ENCODE measurements around the gene THRSP. TPM values are rescaled to one million over a fixed set of nuclear protein-coding genes. Genes with fewer than 3 reads are reported as not detected.
"Not testable (repeated sequence)": the region's sequence is repeated elsewhere in the genome, so short reads cannot be mapped to it uniquely, and the experiment has no call there.

THRSP gene
- total RNA-seq, 1 donor from 2014 or later = not detected

DNA sequence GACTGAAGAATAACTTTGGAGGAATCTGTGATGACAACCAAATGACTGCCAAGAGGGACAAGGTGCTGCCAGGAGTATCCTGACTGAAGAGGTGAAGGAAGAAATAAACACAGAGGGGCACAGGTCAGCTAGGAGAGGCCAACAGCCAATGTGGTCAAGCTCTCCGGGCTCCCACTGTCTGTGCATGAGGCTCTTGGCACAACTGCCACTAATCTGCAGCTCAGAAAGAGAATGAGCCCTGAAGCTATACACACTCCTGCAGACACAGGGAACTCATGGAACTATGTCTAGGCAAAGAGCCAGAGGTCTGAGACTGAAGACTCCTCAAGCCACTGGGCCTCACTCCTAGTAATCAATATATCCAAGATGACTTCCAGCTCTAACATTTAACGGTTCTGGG is 7.0 kb downstream of the THRSP start:
- peaks cover 39% of the 10 kb centered on the region for H3K36me3 Mint-ChIP-seq
- no peaks in the 10 kb centered on the region for H3K27me3 Mint-ChIP-seq
- no peaks in the 10 kb centered on the region for H3K9me3 Mint-ChIP-seq
- peaks cover 6% of the 10 kb centered on the region for H3K4me1 Mint-ChIP-seq (ENCODE audit: unreplicated experiment)
- H3K4me3 Mint-ChIP-seq = no peak overlapping the region
- H3K27ac Mint-ChIP-seq = no peak overlapping the region
- no peak for DNase-seq (ENCODE audit: extremely low spot score, unreplicated experiment)
- TF ChIP-seq, protein P1, sequence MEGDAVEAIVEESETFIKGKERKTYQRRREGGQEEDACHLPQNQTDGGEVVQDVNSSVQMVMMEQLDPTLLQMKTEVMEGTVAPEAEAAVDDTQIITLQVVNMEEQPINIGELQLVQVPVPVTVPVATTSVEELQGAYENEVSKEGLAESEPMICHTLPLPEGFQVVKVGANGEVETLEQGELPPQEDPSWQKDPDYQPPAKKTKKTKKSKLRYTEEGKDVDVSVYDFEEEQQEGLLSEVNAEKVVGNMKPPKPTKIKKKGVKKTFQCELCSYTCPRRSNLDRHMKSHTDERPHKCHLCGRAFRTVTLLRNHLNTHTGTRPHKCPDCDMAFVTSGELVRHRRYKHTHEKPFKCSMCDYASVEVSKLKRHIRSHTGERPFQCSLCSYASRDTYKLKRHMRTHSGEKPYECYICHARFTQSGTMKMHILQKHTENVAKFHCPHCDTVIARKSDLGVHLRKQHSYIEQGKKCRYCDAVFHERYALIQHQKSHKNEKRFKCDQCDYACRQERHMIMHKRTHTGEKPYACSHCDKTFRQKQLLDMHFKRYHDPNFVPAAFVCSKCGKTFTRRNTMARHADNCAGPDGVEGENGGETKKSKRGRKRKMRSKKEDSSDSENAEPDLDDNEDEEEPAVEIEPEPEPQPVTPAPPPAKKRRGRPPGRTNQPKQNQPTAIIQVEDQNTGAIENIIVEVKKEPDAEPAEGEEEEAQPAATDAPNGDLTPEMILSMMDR (conservative IDR thresholded peaks at IDR 0.05) = no peak

DNA sequence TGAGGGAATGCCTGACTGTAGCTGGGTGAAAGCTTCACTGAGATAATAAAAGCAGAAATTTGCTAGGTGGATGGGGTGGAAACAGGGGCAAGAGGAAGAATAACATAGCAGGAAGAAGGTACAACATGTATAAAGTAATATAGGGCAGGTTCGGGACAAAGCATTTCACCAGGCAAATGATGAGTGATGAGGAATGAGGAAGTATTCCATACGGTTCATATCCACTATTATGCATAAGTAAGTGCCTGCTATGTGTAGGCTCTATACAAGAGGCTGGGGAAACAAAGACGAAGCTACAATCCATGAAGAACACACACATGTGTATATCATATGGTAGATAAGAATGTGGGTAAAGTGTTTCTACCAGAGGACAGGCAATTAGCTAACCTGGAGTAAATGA is 8.1 kb downstream of the THRSP start:
- no peaks in the 10 kb centered on the region for H3K27me3 Mint-ChIP-seq
- H3K27ac Mint-ChIP-seq = no peak overlapping the region
- H3K4me1 Mint-ChIP-seq (ENCODE audit: unreplicated experiment) = peaks cover 10% of the 10 kb centered on the region
- TF ChIP-seq, protein P1 (conservative IDR thresholded peaks at IDR 0.05) = no peak
- DNase-seq (ENCODE audit: extremely low spot score, unreplicated experiment) = no peak
- no peak overlapping the region for H3K4me3 Mint-ChIP-seq
- peaks cover 42% of the 10 kb centered on the region for H3K36me3 Mint-ChIP-seq
- no peaks in the 10 kb centered on the region for H3K9me3 Mint-ChIP-seq

DNA sequence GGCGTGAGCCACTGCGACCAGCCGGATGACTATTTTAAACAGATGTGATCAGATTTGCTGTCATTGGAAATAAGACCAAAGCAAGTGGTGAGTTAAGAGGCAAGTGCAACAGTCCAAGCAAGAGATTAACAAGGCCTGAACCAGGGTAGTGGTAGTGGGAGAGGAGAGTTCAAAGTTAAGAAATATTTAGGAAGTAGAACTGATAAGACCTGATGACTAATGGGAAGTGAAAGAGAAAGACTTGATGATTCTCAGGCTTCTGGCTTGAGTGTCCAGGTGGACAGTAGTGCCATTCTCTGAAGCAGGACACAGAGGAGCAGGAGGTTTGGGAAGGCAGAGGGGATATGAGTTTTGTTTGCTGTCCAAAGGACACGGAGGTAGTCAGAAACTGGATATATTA is 8.8 kb downstream of the THRSP start:
- Mint-ChIP-seq H3K4me3 (no peak overlapping the region), H3K9me3 (no peaks in the 10 kb centered on the region), H3K27me3 (no peaks in the 10 kb centered on the region), H3K27ac (no peak overlapping the region), H3K36me3 (peaks cover 41% of the 10 kb centered on the region), H3K4me1 (ENCODE audit: unreplicated experiment) (peaks cover 12% of the 10 kb centered on the region)
- no peak for DNase-seq (ENCODE audit: extremely low spot score, unreplicated experiment)
- TF ChIP-seq, protein P1 (conservative IDR thresholded peaks at IDR 0.05) = no peak

DNA sequence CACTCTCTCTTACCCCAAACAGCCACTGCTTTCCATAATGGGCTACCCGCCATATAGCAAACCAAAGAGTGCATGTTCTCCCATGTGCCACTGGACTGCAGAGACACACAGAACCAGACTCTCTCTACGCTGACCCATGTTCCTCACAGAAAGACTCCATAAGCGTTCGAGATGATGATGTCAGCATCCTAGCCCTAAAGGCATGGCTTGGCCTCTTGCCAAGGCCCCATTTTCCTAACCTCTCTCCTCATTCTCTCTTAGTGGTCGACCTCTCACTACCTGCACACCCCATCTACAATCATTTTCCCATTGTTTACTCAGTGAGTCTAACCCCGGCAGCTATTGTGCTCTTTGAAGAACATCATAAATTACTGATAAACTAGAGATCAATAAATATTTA is 11.1 kb downstream of the THRSP start:
- H3K4me1 Mint-ChIP-seq (ENCODE audit: unreplicated experiment) = peaks cover 22% of the 10 kb centered on the region
- TF ChIP-seq, protein P1 (conservative IDR thresholded peaks at IDR 0.05) = no peak
- peak overlapping the region; percentile 19 for H3K4me3 Mint-ChIP-seq
- peak overlapping the region; percentile 54 for H3K27ac Mint-ChIP-seq
- no peaks in the 10 kb centered on the region for H3K27me3 Mint-ChIP-seq
- no peaks in the 10 kb centered on the region for H3K9me3 Mint-ChIP-seq
- DNase-seq (ENCODE audit: extremely low spot score, unreplicated experiment) = no peak
- H3K36me3 Mint-ChIP-seq = peaks cover 28% of the 10 kb centered on the region

DNA sequence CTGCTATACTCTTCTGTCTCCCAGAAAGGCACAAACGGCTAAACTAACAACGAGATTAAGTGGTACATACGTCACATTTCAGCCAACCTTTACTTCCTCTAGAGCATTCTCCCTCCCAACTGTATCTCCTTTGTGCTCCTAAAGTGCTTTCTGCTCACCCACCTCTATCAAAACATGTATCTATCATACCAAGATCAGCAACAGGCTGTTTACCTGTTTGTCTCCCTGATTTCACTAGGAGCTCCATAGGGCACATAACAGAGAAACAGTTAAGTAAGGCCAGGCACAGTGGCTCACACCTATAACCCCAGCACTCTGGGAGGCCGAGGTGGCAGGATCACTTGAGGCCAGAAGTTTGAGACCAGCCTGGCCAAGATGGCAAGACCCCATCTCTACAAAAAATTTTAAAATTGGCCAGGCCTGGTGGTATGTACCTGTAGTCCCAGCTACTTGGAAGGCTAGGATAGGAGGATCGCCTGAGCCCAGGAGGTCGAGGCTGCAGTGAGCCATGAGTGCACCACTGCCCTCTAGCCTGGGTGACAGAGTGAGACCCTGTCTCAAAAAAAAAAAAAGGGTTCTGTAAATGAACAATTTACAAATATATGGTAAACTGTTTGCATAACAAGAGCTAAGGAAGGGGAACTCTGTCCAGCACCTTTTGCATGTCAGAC is 13.2 kb downstream of the THRSP start:
- H3K27me3 Mint-ChIP-seq = peaks cover 2% of the 10 kb centered on the region
- TF ChIP-seq, protein P1 (conservative IDR thresholded peaks at IDR 0.05) = no peak
- H3K9me3 Mint-ChIP-seq = no peaks in the 10 kb centered on the region
- no peak overlapping the region for H3K27ac Mint-ChIP-seq
- no peak for DNase-seq (ENCODE audit: extremely low spot score, unreplicated experiment)
- peaks cover 22% of the 10 kb centered on the region for H3K4me1 Mint-ChIP-seq (ENCODE audit: unreplicated experiment)
- peaks cover 22% of the 10 kb centered on the region for H3K36me3 Mint-ChIP-seq
- H3K4me3 Mint-ChIP-seq = peak overlapping the region; percentile 55

DNA sequence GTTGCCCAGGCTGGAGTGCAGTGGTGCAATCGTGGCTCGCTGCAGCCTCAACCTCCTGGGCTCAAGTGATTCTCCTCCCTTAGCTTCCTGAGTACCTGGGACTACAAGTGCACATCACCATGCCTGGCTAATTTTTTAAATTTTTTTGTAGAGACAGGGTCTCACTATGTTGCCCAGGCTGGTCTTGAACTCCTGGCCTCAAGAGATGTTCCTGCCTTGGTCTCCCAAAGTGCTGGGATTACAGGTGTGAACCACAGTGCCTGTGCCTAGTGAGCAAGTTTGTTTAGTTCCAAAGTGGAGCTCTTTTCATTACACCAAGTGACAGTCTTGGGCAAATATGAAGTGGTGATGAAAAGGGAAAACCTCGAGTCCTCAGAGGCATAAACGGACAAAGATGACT is 13.9 kb downstream of the THRSP start:
- H3K27me3 Mint-ChIP-seq; H3K27ac Mint-ChIP-seq; H3K9me3 Mint-ChIP-seq; DNase-seq (ENCODE audit: extremely low spot score, unreplicated experiment): not testable (repeated sequence)
- H3K4me1 Mint-ChIP-seq (ENCODE audit: unreplicated experiment) = peaks cover 22% of the 10 kb centered on the region
- peaks cover 17% of the 10 kb centered on the region for H3K36me3 Mint-ChIP-seq
- H3K4me3 Mint-ChIP-seq = peak overlapping the region; percentile 96

Data from type B pancreatic cell (in vitro differentiated cells).